GM23338 (cell line): ENCODE results near the gene ATP8A1. TPM values are rescaled to one million over a fixed set of nuclear protein-coding genes. Genes with fewer than 3 reads are reported as not detected.

ENCODE experiments used
- ATAC-seq: fragments of 200-7000 bp; cut with Tn5 transposase; 3 replicates; pipeline ENCODE4 v1.9.1; 2020
- DNase-seq: peaks from one replicate; pipeline ENCODE4 v3.0.0-alpha.2; 2015; ENCODE audit warnings: low spot score
- H2AFZ ChIP-seq: fragments of 200-600 bp; sonication (generic); 2 replicates; pipeline ENCODE4 v1.8.0; 2016; ENCODE audit warnings: antibody characterized with exemption, mild to moderate bottlenecking, moderate library complexity
- H3F3A ChIP-seq: fragments of 200-600 bp; sonication (generic); replicated peaks from 2 replicates; pipeline ENCODE4 v1.8.0; 2017; ENCODE audit warnings: antibody characterized with exemption, mixed run types, low read depth
- H3K27ac ChIP-seq: fragments of 200-600 bp; sonication (generic); 2 replicates; pipeline ENCODE4 v1.6.1; 2016; ENCODE audit warnings: low read depth
- H3K27me3 ChIP-seq: fragments of 200-600 bp; sonication (generic); 2 replicates; pipeline ENCODE4 v1.8.0; 2016; ENCODE audit warnings: mild to moderate bottlenecking, mixed run types, moderate library complexity; ENCODE audit not compliant: insufficient read depth
- H3K36me3 ChIP-seq: fragments of 200-600 bp; sonication (generic); 2 replicates; pipeline ENCODE4 v1.8.0; 2016; ENCODE audit warnings: mild to moderate bottlenecking; ENCODE audit not compliant: insufficient read depth
- H3K4me1 ChIP-seq: fragments of 200-600 bp; sonication (generic); 2 replicates; pipeline ENCODE4 v1.8.0; 2016; ENCODE audit warnings: mild to moderate bottlenecking, moderate library complexity; ENCODE audit not compliant: insufficient read depth
- H3K4me2 ChIP-seq: fragments of 200-600 bp; sonication (generic); 2 replicates; pipeline ENCODE4 v1.7.1; 2017; ENCODE audit warnings: mixed run types
- H3K4me3 ChIP-seq: fragments of 200-600 bp; sonication (generic); 2 replicates; pipeline ENCODE4 v1.6.1; 2016; ENCODE audit warnings: mixed run types
- H3K79me2 ChIP-seq: fragments of 200-600 bp; sonication (generic); replicated peaks from 2 replicates; pipeline ENCODE4 v1.8.0; 2017; ENCODE audit warnings: mild to moderate bottlenecking; ENCODE audit not compliant: insufficient read depth
- H3K9me2 ChIP-seq: fragments of 200-600 bp; sonication (generic); 2 replicates; pipeline ENCODE4 v1.8.0; 2017; ENCODE audit not compliant: insufficient read depth
- H4K20me1 ChIP-seq: fragments of 200-600 bp; sonication (generic); replicated peaks from 2 replicates; pipeline ENCODE4 v1.8.0; 2017; ENCODE audit warnings: mild to moderate bottlenecking; ENCODE audit not compliant: insufficient read depth
- H3K27ac Mint-ChIP-seq: 2 replicates; pipeline ENCODE4 v1.8.0; 2020; ENCODE audit warnings: inconsistent platforms, mild to moderate bottlenecking, moderate library complexity, mixed read lengths
- H3K27me3 Mint-ChIP-seq: 3 replicates; pipeline ENCODE4 v1.8.0; 2022; ENCODE audit warnings: low read depth, mild to moderate bottlenecking, moderate library complexity, mixed read lengths, inconsistent platforms; ENCODE audit not compliant: insufficient read depth, poor library complexity
- H3K36me3 Mint-ChIP-seq: 3 replicates; pipeline ENCODE4 v1.8.0; 2021; ENCODE audit warnings: low read depth, mild to moderate bottlenecking, inconsistent platforms, moderate library complexity, mixed read lengths
- H3K4me1 Mint-ChIP-seq: 3 replicates; pipeline ENCODE4 v1.8.0; 2020; ENCODE audit warnings: mild to moderate bottlenecking, inconsistent platforms, mixed read lengths
- H3K4me3 Mint-ChIP-seq: 3 replicates; pipeline ENCODE4 v1.8.0; 2021; ENCODE audit warnings: moderate library complexity, mild to moderate bottlenecking, inconsistent platforms, mixed read lengths
- H3K9me3 Mint-ChIP-seq: 3 replicates; pipeline ENCODE4 v1.8.0; 2020; ENCODE audit warnings: moderate library complexity, mild to moderate bottlenecking, inconsistent platforms, mixed read lengths
- CREB1 ChIP-seq: fragments of 250-450 bp; sonication (Bioruptor Pico); IDR thresholded peaks from 2 replicates; pipeline ENCODE4 v1.5.0; 2020; ENCODE audit warnings: low read depth, mild to moderate bottlenecking, moderate library complexity
- EZH2 ChIP-seq: fragments of 200-600 bp; sonication (generic); IDR thresholded peaks from one replicate; pipeline ENCODE4 v1.8.0; 2017; ENCODE audit warnings: antibody characterized with exemption, mild to moderate bottlenecking, low read depth; ENCODE audit not compliant: unreplicated experiment
- EZH2phosphoT487 ChIP-seq: fragments of 200-600 bp; sonication (generic); IDR thresholded peaks from one replicate; pipeline ENCODE4 v1.8.1; 2018; ENCODE audit warnings: antibody characterized with exemption; ENCODE audit not compliant: unreplicated experiment
- NANOG ChIP-seq: IDR thresholded peaks from 2 replicates; pipeline ENCODE4 v1.6.1; 2016; ENCODE audit warnings: antibody characterized with exemption, borderline replicate concordance
- ZNF331 ChIP-seq: fragments of 250-450 bp; sonication (Bioruptor Pico); IDR thresholded peaks from 2 replicates; pipeline ENCODE4 v1.5.0; 2020; ENCODE audit warnings: low read depth, mild to moderate bottlenecking, moderate library complexity
- polyA plus RNA-seq: library from polyadenylated mRNA; unstranded; fragments of >200 nt; fragmentation: Nextera tagmentation; extraction: Ambion mirVana; gene quantifications from 2 replicates; pipeline ENCODE4 v1.2.1, GENCODE V29; 2016
- total RNA-seq: library from RNA; depleted of rRNA; stranded (reverse); fragments of >200 nt; shearing (Covaris generic); gene quantifications from 2 replicates; pipeline ENCODE4 v1.2.3, GENCODE V29; 2014
- TF ChIP-seq, protein P1 (sequence below): fragments of 250-450 bp; sonication (Bioruptor Pico); IDR thresholded peaks from 2 replicates; pipeline ENCODE4 v1.5.0; 2020; ENCODE audit warnings: mild to moderate bottlenecking, moderate library complexity
- TF ChIP-seq, protein P2 (sequence below), 2 experiments: fragments of 200-600 bp in 1 of 2; sonication (generic) in 1 of 2; conservative IDR thresholded peaks; 2 replicates each; pipeline versions ENCODE4 v1.5.1 to v1.6.1; 2016 to 2017; ENCODE audit warnings: antibody characterized with exemption in 2 of 2, low read depth in 2 of 2, mild to moderate bottlenecking in 2 of 2, moderate library complexity in 1 of 2
- TF ChIP-seq, protein P3 (sequence below): IDR thresholded peaks from 2 replicates; pipeline ENCODE4 v1.6.1; 2016; ENCODE audit warnings: antibody characterized with exemption

ATP8A1 gene
- total and polyA plus RNA-seq, 2 experiments from 2014 or later: 6.8 to 66.3 TPM

DNA sequence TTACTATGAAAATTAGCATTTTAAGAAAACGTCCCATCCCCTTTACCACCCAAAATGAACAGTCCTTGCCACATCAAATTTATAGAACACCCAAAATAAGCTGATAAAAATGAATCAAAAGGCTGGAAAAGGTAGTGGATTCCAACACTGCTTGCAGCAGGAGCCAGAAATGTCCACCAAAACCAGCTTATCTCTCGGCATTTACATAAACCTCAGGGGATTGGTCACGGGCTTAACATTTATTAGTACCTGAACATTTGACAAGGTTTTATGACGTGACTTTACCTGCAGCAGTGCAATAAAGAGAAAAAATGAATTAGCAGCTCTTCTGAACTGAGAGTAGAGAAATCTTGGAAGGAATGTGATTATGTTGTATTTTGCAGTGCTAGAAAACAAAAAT lies 31.6 kb downstream of the ATP8A1 start (continued):
- TF ChIP-seq, protein P1, sequence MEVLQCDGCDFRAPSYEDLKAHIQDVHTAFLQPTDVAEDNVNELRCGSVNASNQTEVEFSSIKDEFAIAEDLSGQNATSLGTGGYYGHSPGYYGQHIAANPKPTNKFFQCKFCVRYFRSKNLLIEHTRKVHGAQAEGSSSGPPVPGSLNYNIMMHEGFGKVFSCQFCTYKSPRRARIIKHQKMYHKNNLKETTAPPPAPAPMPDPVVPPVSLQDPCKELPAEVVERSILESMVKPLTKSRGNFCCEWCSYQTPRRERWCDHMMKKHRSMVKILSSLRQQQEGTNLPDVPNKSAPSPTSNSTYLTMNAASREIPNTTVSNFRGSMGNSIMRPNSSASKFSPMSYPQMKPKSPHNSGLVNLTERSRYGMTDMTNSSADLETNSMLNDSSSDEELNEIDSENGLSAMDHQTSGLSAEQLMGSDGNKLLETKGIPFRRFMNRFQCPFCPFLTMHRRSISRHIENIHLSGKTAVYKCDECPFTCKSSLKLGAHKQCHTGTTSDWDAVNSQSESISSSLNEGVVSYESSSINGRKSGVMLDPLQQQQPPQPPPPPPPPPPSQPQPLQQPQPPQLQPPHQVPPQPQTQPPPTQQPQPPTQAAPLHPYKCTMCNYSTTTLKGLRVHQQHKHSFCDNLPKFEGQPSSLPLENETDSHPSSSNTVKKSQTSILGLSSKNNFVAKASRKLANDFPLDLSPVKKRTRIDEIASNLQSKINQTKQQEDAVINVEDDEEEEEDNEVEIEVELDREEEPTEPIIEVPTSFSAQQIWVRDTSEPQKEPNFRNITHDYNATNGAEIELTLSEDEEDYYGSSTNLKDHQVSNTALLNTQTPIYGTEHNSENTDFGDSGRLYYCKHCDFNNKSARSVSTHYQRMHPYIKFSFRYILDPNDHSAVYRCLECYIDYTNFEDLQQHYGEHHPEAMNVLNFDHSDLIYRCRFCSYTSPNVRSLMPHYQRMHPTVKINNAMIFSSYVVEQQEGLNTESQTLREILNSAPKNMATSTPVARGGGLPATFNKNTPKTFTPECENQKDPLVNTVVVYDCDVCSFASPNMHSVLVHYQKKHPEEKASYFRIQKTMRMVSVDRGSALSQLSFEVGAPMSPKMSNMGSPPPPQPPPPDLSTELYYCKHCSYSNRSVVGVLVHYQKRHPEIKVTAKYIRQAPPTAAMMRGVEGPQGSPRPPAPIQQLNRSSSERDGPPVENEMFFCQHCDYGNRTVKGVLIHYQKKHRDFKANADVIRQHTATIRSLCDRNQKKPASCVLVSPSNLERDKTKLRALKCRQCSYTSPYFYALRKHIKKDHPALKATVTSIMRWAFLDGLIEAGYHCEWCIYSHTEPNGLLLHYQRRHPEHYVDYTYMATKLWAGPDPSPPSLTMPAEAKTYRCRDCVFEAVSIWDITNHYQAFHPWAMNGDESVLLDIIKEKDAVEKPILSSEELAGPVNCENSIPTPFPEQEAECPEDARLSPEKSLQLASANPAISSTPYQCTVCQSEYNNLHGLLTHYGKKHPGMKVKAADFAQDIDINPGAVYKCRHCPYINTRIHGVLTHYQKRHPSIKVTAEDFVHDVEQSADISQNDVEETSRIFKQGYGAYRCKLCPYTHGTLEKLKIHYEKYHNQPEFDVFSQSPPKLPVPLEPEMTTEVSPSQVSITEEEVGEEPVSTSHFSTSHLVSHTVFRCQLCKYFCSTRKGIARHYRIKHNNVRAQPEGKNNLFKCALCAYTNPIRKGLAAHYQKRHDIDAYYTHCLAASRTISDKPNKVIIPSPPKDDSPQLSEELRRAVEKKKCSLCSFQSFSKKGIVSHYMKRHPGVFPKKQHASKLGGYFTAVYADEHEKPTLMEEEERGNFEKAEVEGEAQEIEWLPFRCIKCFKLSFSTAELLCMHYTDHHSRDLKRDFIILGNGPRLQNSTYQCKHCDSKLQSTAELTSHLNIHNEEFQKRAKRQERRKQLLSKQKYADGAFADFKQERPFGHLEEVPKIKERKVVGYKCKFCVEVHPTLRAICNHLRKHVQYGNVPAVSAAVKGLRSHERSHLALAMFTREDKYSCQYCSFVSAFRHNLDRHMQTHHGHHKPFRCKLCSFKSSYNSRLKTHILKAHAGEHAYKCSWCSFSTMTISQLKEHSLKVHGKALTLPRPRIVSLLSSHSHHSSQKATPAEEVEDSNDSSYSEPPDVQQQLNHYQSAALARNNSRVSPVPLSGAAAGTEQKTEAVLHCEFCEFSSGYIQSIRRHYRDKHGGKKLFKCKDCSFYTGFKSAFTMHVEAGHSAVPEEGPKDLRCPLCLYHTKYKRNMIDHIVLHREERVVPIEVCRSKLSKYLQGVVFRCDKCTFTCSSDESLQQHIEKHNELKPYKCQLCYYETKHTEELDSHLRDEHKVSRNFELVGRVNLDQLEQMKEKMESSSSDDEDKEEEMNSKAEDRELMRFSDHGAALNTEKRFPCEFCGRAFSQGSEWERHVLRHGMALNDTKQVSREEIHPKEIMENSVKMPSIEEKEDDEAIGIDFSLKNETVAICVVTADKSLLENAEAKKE (CRISPR knock-in tag): no peak
- TF ChIP-seq, protein P2, sequence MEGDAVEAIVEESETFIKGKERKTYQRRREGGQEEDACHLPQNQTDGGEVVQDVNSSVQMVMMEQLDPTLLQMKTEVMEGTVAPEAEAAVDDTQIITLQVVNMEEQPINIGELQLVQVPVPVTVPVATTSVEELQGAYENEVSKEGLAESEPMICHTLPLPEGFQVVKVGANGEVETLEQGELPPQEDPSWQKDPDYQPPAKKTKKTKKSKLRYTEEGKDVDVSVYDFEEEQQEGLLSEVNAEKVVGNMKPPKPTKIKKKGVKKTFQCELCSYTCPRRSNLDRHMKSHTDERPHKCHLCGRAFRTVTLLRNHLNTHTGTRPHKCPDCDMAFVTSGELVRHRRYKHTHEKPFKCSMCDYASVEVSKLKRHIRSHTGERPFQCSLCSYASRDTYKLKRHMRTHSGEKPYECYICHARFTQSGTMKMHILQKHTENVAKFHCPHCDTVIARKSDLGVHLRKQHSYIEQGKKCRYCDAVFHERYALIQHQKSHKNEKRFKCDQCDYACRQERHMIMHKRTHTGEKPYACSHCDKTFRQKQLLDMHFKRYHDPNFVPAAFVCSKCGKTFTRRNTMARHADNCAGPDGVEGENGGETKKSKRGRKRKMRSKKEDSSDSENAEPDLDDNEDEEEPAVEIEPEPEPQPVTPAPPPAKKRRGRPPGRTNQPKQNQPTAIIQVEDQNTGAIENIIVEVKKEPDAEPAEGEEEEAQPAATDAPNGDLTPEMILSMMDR (conservative IDR thresholded peaks at IDR 0.05; ENCODE audit: low read depth in 2 of 2): no peak
- no peak for TF ChIP-seq ZNF331 (CRISPR knock-in tag)

DNA sequence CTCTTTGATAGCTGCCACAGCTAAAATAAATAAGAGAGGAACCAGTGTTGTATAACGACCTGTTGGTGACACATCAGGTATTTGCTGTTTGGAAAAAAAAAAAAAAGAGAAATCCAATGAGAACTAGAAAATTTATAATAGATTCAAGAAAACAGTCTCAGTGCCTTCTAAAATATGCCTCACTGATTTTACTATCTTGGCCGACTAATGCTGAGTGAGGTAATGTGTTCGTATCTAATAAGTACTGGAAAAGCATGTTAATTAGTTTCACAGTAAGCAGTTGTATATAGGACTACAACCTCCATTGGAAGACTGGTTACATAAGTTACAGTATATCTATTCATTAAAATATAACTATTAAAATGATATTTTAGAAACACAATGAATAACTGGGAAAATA lies 32.4 kb downstream of the ATP8A1 start:
- Histone ChIP-seq H4K20me1 (no peaks in the 10 kb centered on the region), H3K4me3 (no peak overlapping the region), H3K36me3 (no peaks in the 10 kb centered on the region; the same call in 1 of the 2 replicates), H3K27me3 (no peaks in the 10 kb centered on the region), H3K79me2 (no peaks in the 10 kb centered on the region), H3F3A (no peaks in the 10 kb centered on the region), H3K4me1 (no peaks in the 10 kb centered on the region), H2AFZ (no peak overlapping the region), H3K4me2 (no peak overlapping the region), H3K27ac (no peak overlapping the region), H3K9me2 (no peaks in the 10 kb centered on the region)
- no peak for DNase-seq
- peaks cover 11% of the 10 kb centered on the region; the same call in 2 of the 3 replicates for H3K36me3 Mint-ChIP-seq
- H3K27ac Mint-ChIP-seq: no peak overlapping the region
- ATAC-seq: no peak
- no peaks in the 10 kb centered on the region for H3K9me3 Mint-ChIP-seq
- H3K27me3 Mint-ChIP-seq: peaks cover 2% of the 10 kb centered on the region
- H3K4me3 Mint-ChIP-seq: no peak overlapping the region
- H3K4me1 Mint-ChIP-seq: peaks cover 6% of the 10 kb centered on the region
- TF ChIP-seq, protein P3, sequence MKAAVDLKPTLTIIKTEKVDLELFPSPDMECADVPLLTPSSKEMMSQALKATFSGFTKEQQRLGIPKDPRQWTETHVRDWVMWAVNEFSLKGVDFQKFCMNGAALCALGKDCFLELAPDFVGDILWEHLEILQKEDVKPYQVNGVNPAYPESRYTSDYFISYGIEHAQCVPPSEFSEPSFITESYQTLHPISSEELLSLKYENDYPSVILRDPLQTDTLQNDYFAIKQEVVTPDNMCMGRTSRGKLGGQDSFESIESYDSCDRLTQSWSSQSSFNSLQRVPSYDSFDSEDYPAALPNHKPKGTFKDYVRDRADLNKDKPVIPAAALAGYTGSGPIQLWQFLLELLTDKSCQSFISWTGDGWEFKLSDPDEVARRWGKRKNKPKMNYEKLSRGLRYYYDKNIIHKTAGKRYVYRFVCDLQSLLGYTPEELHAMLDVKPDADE: no peak
- TF ChIP-seq EZH2phosphoT487: no peak
- no peak for TF ChIP-seq EZH2
- no peak for TF ChIP-seq CREB1
- no peak for TF ChIP-seq NANOG
